ENCODE results near the gene ROBO1. TPM values are rescaled to one million over a fixed set of nuclear protein-coding genes. Genes with fewer than 3 reads are reported as not detected.

The ROBO1 gene
- total RNA-seq, 1 donor from 2014 or later, result 71.7 TPM

DNA sequence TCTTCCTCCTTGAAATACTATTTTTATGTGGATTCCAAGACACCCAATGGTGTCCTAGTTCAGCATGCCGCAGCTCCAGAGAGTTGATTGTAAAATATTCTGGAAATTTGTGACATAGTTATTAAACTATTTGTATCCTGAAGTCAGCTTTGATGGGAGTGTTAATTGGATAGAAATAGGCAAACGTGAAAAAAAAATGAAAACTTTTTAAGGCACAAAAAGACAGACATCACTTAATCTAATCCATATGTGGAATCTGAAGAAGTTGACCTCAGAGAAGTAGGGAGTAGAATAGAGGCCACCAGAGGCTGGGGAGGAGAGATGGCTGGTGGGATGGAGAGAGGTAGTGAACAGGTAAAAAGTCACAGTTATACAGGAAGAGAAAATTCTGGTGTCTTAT lies 704.2 kb downstream of the ROBO1 start:
- no peak overlapping the region for H3K4me3 Mint-ChIP-seq (ENCODE audit: unreplicated experiment)
- Histone ChIP-seq H3K4me3 (ENCODE audit: insufficient read depth, low read depth, low read length) (no peak overlapping the region), H3K36me3 (ENCODE audit: insufficient read depth, low read length) (no peaks in the 10 kb centered on the region), H3K79me2 (ENCODE audit: insufficient read depth, low read length) (no peaks in the 10 kb centered on the region), H3K4me2 (ENCODE audit: low read length) (no peak overlapping the region), H2AFZ (ENCODE audit: low read depth, low read length) (no peak overlapping the region), H3K4me1 (ENCODE audit: insufficient read depth, low read length) (no peaks in the 10 kb centered on the region), H3K27ac (ENCODE audit: low read depth, low read length) (no peak overlapping the region), H3K9me3 (ENCODE audit: insufficient read depth, low read depth, low read length) (no peaks in the 10 kb centered on the region), H3K9ac (ENCODE audit: low read length) (no peak overlapping the region), H3K27me3 (ENCODE audit: insufficient read depth, low read length) (no peaks in the 10 kb centered on the region), H4K20me1 (ENCODE audit: insufficient read depth, low read length) (no peaks in the 10 kb centered on the region)
- H3K27me3 Mint-ChIP-seq (ENCODE audit: low read depth, unreplicated experiment), result no peaks in the 10 kb centered on the region
- no peaks in the 10 kb centered on the region for H3K4me1 Mint-ChIP-seq (ENCODE audit: low read depth, unreplicated experiment)
- DNase-seq (ENCODE audit: low read depth) (no peak), FAIRE-seq (no peak)
- TF ChIP-seq EZH2 (IDR thresholded peaks at IDR 0.05; ENCODE audit: insufficient read depth, low read length), result no peak
- TF ChIP-seq, protein P1, sequence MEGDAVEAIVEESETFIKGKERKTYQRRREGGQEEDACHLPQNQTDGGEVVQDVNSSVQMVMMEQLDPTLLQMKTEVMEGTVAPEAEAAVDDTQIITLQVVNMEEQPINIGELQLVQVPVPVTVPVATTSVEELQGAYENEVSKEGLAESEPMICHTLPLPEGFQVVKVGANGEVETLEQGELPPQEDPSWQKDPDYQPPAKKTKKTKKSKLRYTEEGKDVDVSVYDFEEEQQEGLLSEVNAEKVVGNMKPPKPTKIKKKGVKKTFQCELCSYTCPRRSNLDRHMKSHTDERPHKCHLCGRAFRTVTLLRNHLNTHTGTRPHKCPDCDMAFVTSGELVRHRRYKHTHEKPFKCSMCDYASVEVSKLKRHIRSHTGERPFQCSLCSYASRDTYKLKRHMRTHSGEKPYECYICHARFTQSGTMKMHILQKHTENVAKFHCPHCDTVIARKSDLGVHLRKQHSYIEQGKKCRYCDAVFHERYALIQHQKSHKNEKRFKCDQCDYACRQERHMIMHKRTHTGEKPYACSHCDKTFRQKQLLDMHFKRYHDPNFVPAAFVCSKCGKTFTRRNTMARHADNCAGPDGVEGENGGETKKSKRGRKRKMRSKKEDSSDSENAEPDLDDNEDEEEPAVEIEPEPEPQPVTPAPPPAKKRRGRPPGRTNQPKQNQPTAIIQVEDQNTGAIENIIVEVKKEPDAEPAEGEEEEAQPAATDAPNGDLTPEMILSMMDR (IDR thresholded peaks at IDR 0.05; ENCODE audit: insufficient read depth, low read depth, low read length), result no peak
- H3K9me3 Mint-ChIP-seq (ENCODE audit: unreplicated experiment), result peaks cover 7% of the 10 kb centered on the region
- no peak overlapping the region for H3K27ac Mint-ChIP-seq (ENCODE audit: unreplicated experiment)
- no peaks in the 10 kb centered on the region for H3K36me3 Mint-ChIP-seq (ENCODE audit: low read depth, unreplicated experiment)

DNA sequence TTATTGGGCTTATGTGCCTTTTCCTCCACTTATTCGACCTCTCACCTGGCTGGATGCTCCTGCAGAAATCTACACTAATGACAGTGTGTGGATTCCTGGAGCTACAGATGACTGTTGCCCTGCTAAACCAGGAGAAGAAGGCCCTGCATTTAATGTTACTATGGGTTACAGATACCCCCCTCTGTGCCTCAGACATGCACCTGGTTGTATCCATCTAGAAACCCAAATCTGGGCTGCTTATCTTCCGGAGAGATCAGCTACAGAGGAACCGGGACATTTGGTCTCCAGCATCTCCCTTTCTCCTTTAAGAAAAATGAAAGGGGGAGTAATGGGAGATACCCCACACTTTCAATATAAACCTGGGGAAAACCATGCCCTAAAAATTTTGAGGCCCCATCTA lies 710.0 kb downstream of the ROBO1 start:
- Mint-ChIP-seq H3K27me3 (ENCODE audit: low read depth, unreplicated experiment) (peaks cover 2% of the 10 kb centered on the region), H3K9me3 (ENCODE audit: unreplicated experiment) (peaks cover 15% of the 10 kb centered on the region), H3K27ac (ENCODE audit: unreplicated experiment) (no peak overlapping the region), H3K4me3 (ENCODE audit: unreplicated experiment) (no peak overlapping the region), H3K4me1 (ENCODE audit: low read depth, unreplicated experiment) (no peaks in the 10 kb centered on the region), H3K36me3 (ENCODE audit: low read depth, unreplicated experiment) (no peaks in the 10 kb centered on the region)
- peaks cover 5% of the 10 kb centered on the region for H3K9me3 ChIP-seq (ENCODE audit: insufficient read depth, low read depth, low read length)
- H3K4me3 ChIP-seq (ENCODE audit: insufficient read depth, low read depth, low read length), result no peak overlapping the region
- no peaks in the 10 kb centered on the region for H3K36me3 ChIP-seq (ENCODE audit: insufficient read depth, low read length)
- no peaks in the 10 kb centered on the region for H3K27me3 ChIP-seq (ENCODE audit: insufficient read depth, low read length)
- TF ChIP-seq, protein P1 (IDR thresholded peaks at IDR 0.05; ENCODE audit: insufficient read depth, low read depth, low read length), result no peak
- TF ChIP-seq EZH2 (IDR thresholded peaks at IDR 0.05; ENCODE audit: insufficient read depth, low read length), result no peak
- no peaks in the 10 kb centered on the region for H4K20me1 ChIP-seq (ENCODE audit: insufficient read depth, low read length)
- no peak overlapping the region for H2AFZ ChIP-seq (ENCODE audit: low read depth, low read length)
- no peak for DNase-seq (ENCODE audit: low read depth)
- no peak for FAIRE-seq
- H3K4me2 ChIP-seq (ENCODE audit: low read length), result no peak overlapping the region
- H3K4me1 ChIP-seq (ENCODE audit: insufficient read depth, low read length), result no peaks in the 10 kb centered on the region
- no peaks in the 10 kb centered on the region for H3K79me2 ChIP-seq (ENCODE audit: insufficient read depth, low read length)
- no peak overlapping the region for H3K27ac ChIP-seq (ENCODE audit: low read depth, low read length)
- no peak overlapping the region for H3K9ac ChIP-seq (ENCODE audit: low read length)

DNA sequence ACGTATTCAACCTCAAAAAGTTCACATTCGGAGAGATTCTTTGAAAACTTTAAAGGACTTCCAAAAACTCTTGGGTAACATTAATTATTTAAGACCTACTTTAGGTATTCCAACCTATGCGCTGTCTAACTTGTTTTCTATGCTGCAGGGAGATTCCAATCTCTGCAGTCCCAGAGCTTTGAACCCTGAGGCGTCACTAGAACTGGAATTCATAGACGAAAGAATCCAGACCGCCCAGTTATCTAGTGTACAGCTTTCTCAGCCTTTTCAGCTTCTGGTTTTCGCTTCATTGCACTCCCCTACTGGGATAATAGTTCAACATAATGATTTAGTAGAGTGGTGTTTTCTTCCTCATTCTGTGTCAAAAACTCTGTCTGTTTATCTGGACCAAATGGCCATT lies 711.3 kb downstream of the ROBO1 start:
- Histone ChIP-seq H3K27ac (ENCODE audit: low read depth, low read length) (no peak overlapping the region), H3K79me2 (ENCODE audit: insufficient read depth, low read length) (no peaks in the 10 kb centered on the region), H4K20me1 (ENCODE audit: insufficient read depth, low read length) (no peaks in the 10 kb centered on the region), H3K9ac (ENCODE audit: low read length) (no peak overlapping the region), H3K4me1 (ENCODE audit: insufficient read depth, low read length) (no peaks in the 10 kb centered on the region), H3K9me3 (ENCODE audit: insufficient read depth, low read depth, low read length) (peaks cover 10% of the 10 kb centered on the region), H3K4me2 (ENCODE audit: low read length) (no peak overlapping the region), H3K4me3 (ENCODE audit: insufficient read depth, low read depth, low read length) (no peak overlapping the region), H3K27me3 (ENCODE audit: insufficient read depth, low read length) (no peaks in the 10 kb centered on the region), H3K36me3 (ENCODE audit: insufficient read depth, low read length) (no peaks in the 10 kb centered on the region), H2AFZ (ENCODE audit: low read depth, low read length) (no peak overlapping the region)
- TF ChIP-seq EZH2 (IDR thresholded peaks at IDR 0.05; ENCODE audit: insufficient read depth, low read length), result no peak
- Mint-ChIP-seq H3K9me3 (ENCODE audit: unreplicated experiment) (peaks cover 21% of the 10 kb centered on the region), H3K36me3 (ENCODE audit: low read depth, unreplicated experiment) (no peaks in the 10 kb centered on the region), H3K27ac (ENCODE audit: unreplicated experiment) (no peak overlapping the region), H3K4me3 (ENCODE audit: unreplicated experiment) (no peak overlapping the region), H3K4me1 (ENCODE audit: low read depth, unreplicated experiment) (no peaks in the 10 kb centered on the region), H3K27me3 (ENCODE audit: low read depth, unreplicated experiment) (peaks cover 2% of the 10 kb centered on the region)
- no peak for DNase-seq (ENCODE audit: low read depth)
- no peak for FAIRE-seq
